ENCODE measurements around the gene FLNB. TPM values are rescaled to one million over a fixed set of nuclear protein-coding genes. Genes with fewer than 3 reads are reported as not detected.

Gene FLNB
- total and polyA plus RNA-seq, 2 of the 8 experiments (the other 6 are each of a cell fraction or from before 2014, with no cell fraction given), result 72.3 to 118 TPM

- TF ChIP-seq KDM1A (IDR thresholded peaks at IDR 0.05; ENCODE audit: borderline replicate concordance, low read length) (no peak), CTCF (IDR thresholded peaks at IDR 0.05; ENCODE audit: control extremely low read depth in 1 of 3, insufficient read depth in 1 of 3, low read depth in 1 of 3, low read length in 3 of 3) (no peak), CBX8 (IDR thresholded peaks at IDR 0.05; ENCODE audit: borderline replicate concordance, low read depth, low read length) (no peak)
Measured at GRCh38 chr3:58068122-58068809, 60.0 kb downstream of the FLNB start (continued).
